PC-9 (cell line): ENCODE measurements around the gene HYDIN. TPM values are rescaled to one million over a fixed set of nuclear protein-coding genes. Genes with fewer than 3 reads are reported as not detected.

ENCODE experiments used
- BruUV-seq: library from RNA; stranded (reverse); fragments of 400-500 nt; replicated peaks from 2 replicates; lab custom pipeline; 2021; lab: Mats Ljungman, UMichigan
- CTCF ChIA-PET: fragments of 300-600 bp; sonication (Branson Sonifier 250); formaldehyde crosslinking; loops from one replicate; lab custom pipeline; 2022; ENCODE audit warnings: antibody characterized with exemption; lab: Charles Lee
- POLR2A ChIA-PET: fragments of 300-600 bp; sonication (Branson Sonifier 250); formaldehyde crosslinking; loops from one replicate; lab custom pipeline; 2022; ENCODE audit warnings: antibody characterized with exemption; ENCODE audit not compliant: unreplicated experiment; lab: Charles Lee
- DNase-seq, 2 experiments: peaks; one replicate each; pipeline versions ENCODE4 v3.0.0 to v3.0.0-alpha.2; 2015 to 2022; ENCODE audit warnings: mixed read lengths in 1 of 2
- H2AFZ ChIP-seq: fragments of 200-600 bp; sonication (generic); 2 replicates; pipeline ENCODE4 v1.8.1; 2017; ENCODE audit warnings: antibody characterized with exemption
- H3F3A ChIP-seq: fragments of 200-600 bp; sonication (generic); 2 replicates; pipeline ENCODE4 v1.8.1; 2017; ENCODE audit warnings: antibody characterized with exemption, mild to moderate bottlenecking, low read depth; ENCODE audit not compliant: insufficient read depth
- H3K27ac ChIP-seq: fragments of 200-600 bp; sonication (generic); 2 replicates; pipeline ENCODE4 v1.6.1; 2016; ENCODE audit warnings: mixed run types
- H3K27me3 ChIP-seq: fragments of 200-600 bp; sonication (generic); 2 replicates; pipeline ENCODE4 v1.6.1; 2016; ENCODE audit warnings: low read depth, mixed run types; ENCODE audit not compliant: insufficient read depth
- H3K36me3 ChIP-seq: fragments of 200-600 bp; sonication (generic); 2 replicates; pipeline ENCODE4 v1.6.1; 2016; ENCODE audit warnings: low read depth, mixed run types
- H3K4me1 ChIP-seq: fragments of 200-600 bp; sonication (generic); replicated peaks from 2 replicates; pipeline ENCODE4 v1.6.1; 2016; ENCODE audit warnings: mixed run types; ENCODE audit not compliant: insufficient read depth
- H3K4me2 ChIP-seq: fragments of 200-600 bp; sonication (generic); 2 replicates; pipeline ENCODE4 v1.6.1; 2017; ENCODE audit warnings: mixed run types
- H3K4me3 ChIP-seq: fragments of 200-600 bp; sonication (generic); 2 replicates; pipeline ENCODE4 v1.6.1; 2016; ENCODE audit warnings: mixed run types
- H3K79me2 ChIP-seq: fragments of 200-600 bp; sonication (generic); 2 replicates; pipeline ENCODE4 v1.6.1; 2017; ENCODE audit warnings: low read depth, mixed run types
- H3K9me2 ChIP-seq: fragments of 200-600 bp; sonication (generic); 2 replicates; pipeline ENCODE4 v1.8.1; 2017; ENCODE audit warnings: mild to moderate bottlenecking; ENCODE audit not compliant: insufficient read depth
- H3K9me3 ChIP-seq: fragments of 200-600 bp; sonication (generic); 2 replicates; pipeline ENCODE4 v1.8.1; 2016; ENCODE audit warnings: low read depth; ENCODE audit not compliant: insufficient read depth
- H4K20me1 ChIP-seq: fragments of 200-600 bp; sonication (generic); 2 replicates; pipeline ENCODE4 v1.8.1; 2017; ENCODE audit not compliant: insufficient read depth
- CTCF ChIP-seq: fragments of 200-600 bp; sonication (generic); conservative IDR thresholded peaks from 2 replicates; pipeline ENCODE4 v1.6.1; 2017; ENCODE audit warnings: mixed run types, antibody characterized with exemption, mild to moderate bottlenecking, moderate library complexity
- EZH2 ChIP-seq: fragments of 200-600 bp; sonication (generic); IDR thresholded peaks from 2 replicates; pipeline ENCODE4 v1.8.0; 2017; ENCODE audit warnings: antibody characterized with exemption, low read depth
- intact Hi-C: fragments of 100-400 bp; cut with micrococcal nuclease; formaldehyde crosslinking; loops from one replicate; pipeline ENCODE4 v1.10.0; 2022; ENCODE audit not compliant: unreplicated experiment
- total RNA-seq: library from RNA; stranded (reverse); gene quantifications from 2 replicates; pipeline ENCODE4 v1.2.3, GENCODE V29; 2021

Gene HYDIN
- total RNA-seq, 1 experiment from 2014 or later, result 31.0 TPM

GRCh38 chr16:70790815-70791214 lies 439.7 kb downstream of the HYDIN start:
- Histone ChIP-seq H3K79me2 (peaks cover 43% of the 10 kb centered on the region), H3K4me3 (no peak overlapping the region), H3F3A (no peaks in the 10 kb centered on the region), H2AFZ (no peak overlapping the region), H3K9me2 (no peaks in the 10 kb centered on the region), H3K4me2 (no peak overlapping the region), H3K9me3 (no peaks in the 10 kb centered on the region), H3K36me3 (no peaks in the 10 kb centered on the region), H4K20me1 (peaks cover 19% of the 10 kb centered on the region), H3K4me1 (no peaks in the 10 kb centered on the region), H3K27me3 (no peaks in the 10 kb centered on the region), H3K27ac (no peak overlapping the region)
- TF ChIP-seq CTCF (no peak), EZH2 (no peak)
- CTCF ChIA-PET, result no interaction called here
- intact Hi-C loops, result no loop called here
- POLR2A ChIA-PET, result no interaction called here
- DNase-seq, result no peak
- no TSS peak for BruUV-seq

- no TSS peak for BruUV-seq
- TF ChIP-seq CTCF (no peak), EZH2 (no peak)
- Histone ChIP-seq H3K36me3 (no peaks in the 10 kb centered on the region), H3K79me2 (peaks cover 33% of the 10 kb centered on the region), H3K9me2 (no peaks in the 10 kb centered on the region), H3K9me3 (no peaks in the 10 kb centered on the region), H2AFZ (no peak overlapping the region), H3F3A (no peaks in the 10 kb centered on the region), H3K27me3 (no peaks in the 10 kb centered on the region), H4K20me1 (peaks cover 19% of the 10 kb centered on the region), H3K27ac (no peak overlapping the region), H3K4me2 (no peak overlapping the region), H3K4me1 (no peaks in the 10 kb centered on the region), H3K4me3 (no peak overlapping the region)
- ChIA-PET CTCF (no interaction called here), POLR2A (no interaction called here)
- no peak for DNase-seq
- intact Hi-C loops, result no loop called here
These were observed 440.7 kb downstream of the HYDIN start for GRCh38 chr16:70789595-70790447.

GRCh38 chr16:70788668-70789594 lies 441.6 kb downstream of the HYDIN start:
- CTCF ChIA-PET, result no interaction called here

More at GRCh38 chr16:70788668-70789594, 441.6 kb downstream of the HYDIN start:
- no peak overlapping the region for H2AFZ ChIP-seq
- BruUV-seq, result no TSS peak
- POLR2A ChIA-PET, result no interaction called here
- H3F3A ChIP-seq, result no peaks in the 10 kb centered on the region
- no peak for DNase-seq
- peaks cover 16% of the 10 kb centered on the region for H4K20me1 ChIP-seq
- no peaks in the 10 kb centered on the region for H3K9me2 ChIP-seq
- H3K79me2 ChIP-seq, result peaks cover 24% of the 10 kb centered on the region
- H3K4me3 ChIP-seq, result no peak overlapping the region
- no peak overlapping the region for H3K4me2 ChIP-seq
- no peaks in the 10 kb centered on the region for H3K4me1 ChIP-seq
- TF ChIP-seq CTCF (no peak), EZH2 (no peak)
- H3K27me3 ChIP-seq, result no peaks in the 10 kb centered on the region
- H3K36me3 ChIP-seq, result no peaks in the 10 kb centered on the region
- no peak overlapping the region for H3K27ac ChIP-seq
- no peaks in the 10 kb centered on the region for H3K9me3 ChIP-seq
- intact Hi-C loops, result no loop called here
